HG02973 (cell line): ENCODE data around the gene HYAL3.
"Not testable (repeated sequence)": the region's sequence is repeated elsewhere in the genome, so short reads cannot be mapped to it uniquely, and the experiment has no call there.

Experiments
- ATAC-seq: cut with Tn5 transposase; IDR thresholded peaks from one replicate; pipeline ENCODE4 v1.9.1; 2021; ENCODE audit warnings: moderate library complexity; ENCODE audit not compliant: unreplicated experiment

HYAL3 gene

DNA sequence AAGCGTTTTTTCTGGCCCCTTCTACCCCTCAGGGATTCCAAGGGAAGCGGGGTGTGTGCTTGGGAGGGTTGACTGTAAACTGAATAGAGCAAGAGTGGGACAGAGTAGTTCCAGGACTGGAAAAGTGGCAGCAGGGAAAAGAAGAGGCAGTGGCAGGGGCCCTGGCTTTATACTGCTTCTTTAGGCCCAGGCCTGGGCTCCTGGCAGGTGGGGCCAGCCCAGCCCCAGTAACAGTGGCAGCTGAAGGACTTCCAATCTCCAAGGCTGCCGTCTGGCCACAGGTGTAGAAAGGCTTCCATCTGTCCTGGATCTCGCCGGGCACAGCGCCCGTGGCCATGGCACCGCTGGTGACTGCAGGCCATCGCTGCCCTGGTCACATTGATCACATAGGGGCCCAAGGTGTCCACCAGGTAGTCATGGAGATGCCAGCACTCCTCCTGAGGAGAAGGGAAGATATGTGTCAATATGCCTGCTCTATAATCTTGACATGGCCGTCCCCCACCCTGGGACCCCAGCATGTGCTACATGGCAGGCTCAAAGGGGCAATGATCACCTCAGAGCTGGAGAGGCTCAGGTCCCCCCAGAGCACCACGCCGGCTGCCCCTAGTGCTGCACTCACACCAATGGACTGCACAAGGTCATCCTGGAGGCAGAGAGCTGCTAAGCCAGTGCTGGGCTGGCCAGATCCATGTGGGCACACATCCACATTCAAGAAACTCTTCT is 6.0 kb downstream of the HYAL3 start:
- no peak for ATAC-seq

DNA sequence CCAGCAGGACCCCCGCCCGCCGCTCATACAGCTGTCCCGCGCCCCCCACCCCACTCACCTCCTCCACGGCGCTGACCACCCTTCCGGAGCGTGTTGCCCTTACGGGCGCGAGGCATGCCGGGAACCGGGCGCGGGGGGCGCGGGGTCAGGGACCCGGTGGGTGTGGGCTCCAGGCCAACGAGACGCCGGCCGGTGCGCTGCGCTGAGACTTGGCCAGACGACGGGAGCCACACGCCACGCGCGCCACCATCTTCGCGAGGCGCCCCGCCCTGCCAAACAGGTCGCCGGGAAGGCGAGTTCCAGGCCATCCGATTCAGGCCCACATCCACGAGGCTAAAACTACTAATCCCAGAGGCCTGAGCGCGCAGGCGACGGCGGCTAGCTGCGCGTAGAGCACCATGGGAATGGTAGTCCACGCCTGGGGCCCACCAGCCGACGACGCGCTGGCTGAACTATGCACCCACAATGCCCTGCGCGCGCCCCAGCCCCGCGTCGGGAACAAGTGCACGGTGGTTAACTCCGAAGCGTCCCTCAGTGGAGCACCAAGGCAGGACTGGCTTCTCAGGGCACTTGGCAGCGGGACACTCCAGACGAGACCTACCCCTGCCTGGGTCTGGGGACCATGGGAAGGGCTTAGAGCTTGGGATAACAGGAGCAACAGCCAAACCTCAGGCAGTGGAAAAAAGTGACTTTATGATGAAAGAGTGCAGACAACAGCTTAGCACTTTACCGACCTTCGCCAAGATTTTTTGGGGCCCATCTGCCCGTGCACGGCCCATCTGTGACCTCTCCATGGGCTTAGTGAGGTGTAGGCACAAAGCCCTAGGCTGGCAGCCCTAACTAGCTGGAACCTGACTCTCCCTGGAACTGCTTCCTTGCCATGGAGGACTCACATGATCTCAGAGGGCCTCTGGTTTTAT is 6.8 kb downstream of the HYAL3 start, which contains the start of gene IFRD2:
Gene IFRD2, minus strand, starts transcription at position 271 of the 920 bp plus-strand sequence. Its CDS starts 155 bp downstream, at position 116.
- ATAC-seq = peak; percentile 93

DNA sequence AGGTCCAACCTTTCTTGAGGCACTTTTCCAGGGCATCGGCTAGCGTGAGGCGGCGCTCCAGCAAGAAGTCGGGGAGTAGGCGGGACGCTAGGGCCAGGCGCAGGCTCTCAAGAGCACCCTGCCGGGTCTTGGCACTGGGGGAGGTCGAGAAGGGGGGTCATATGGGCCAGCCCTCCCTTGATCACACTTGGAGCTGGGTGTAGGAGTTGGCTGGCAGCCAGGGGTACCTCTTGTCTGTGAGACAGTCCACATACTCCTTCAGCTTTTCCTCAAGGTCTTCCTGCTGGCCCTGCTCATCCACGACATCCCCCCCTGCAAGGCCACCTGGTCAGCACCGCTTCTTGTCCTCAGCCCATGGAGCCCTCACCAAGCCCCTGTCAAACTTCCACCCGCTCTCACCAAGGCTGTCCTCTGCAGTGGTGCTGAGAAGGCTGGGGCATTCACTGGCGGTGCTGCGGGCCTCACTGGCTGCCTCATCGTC is 9.0 kb downstream of the HYAL3 start:
- no peak for ATAC-seq

DNA sequence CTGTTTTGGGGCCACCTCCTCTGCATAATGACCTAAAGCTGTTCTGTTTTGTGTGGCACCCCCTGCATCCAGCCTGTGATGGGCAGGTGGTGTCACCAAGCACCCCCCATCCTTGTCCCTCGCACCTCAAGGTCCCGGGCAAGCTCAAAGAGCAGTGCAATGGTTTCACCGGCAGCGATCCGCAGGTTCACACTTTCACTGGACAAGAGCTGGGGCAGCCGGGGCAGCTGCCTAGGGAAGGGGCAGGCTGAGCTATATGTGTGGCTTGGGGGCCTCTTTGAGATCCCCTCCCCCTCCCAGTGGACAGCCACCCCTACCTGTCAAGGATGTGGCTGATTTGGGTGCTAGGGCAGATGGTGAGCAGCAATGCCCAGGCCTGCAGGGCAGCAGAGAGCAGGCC is 10.1 kb downstream of the HYAL3 start:
- ATAC-seq = no peak

DNA sequence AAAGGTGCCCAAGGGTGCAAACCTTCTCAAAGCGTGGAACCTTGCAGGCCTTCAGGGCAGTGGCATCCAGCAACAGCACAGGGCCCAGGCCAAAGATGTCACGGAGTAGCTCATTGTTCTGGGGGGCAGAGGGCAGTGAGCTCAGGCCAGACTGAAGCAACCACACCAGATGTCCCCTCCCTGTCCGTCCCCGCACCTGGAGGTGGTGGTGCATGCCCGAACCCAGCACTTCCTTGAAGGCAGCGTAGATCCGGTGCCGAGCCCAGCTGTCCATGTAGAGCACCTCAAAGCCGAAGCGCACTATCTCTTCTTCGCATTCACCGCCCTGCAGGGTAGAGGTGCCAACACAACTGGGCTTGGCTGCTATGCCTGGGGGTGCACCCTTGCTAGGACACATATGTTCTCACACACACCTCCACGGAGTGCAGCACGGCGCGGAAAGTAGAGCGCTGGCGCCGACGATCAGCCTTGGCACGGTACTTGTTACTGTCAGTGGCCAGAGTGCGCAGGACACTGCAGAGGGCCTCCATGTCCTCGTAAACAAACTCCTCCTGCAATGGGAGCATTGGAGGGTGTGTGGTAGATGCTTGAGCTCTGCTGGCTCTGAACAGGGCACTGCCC is 10.7 kb downstream of the HYAL3 start:
- ATAC-seq = no peak

DNA sequence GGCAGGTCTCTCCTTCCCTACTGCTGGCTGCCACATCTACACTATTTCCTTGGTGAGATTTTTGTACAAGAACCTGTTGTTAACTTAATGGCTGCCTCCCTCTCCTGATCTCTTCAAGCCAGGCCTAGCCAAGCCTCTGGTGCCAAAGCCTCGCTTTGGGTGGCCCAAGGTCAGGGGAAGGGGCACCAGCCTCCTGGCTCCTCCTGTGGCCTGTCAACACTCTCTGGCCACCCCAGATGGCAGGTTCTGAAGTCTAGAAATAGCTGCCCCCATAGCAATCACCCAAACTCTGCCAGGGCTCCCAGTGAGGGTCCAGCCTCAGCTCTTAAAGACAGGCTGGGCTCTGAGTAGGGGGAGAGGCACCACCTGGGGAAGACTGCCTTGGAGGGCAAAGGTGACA is 11.9 kb downstream of the HYAL3 start:
- ATAC-seq = no peak

DNA sequence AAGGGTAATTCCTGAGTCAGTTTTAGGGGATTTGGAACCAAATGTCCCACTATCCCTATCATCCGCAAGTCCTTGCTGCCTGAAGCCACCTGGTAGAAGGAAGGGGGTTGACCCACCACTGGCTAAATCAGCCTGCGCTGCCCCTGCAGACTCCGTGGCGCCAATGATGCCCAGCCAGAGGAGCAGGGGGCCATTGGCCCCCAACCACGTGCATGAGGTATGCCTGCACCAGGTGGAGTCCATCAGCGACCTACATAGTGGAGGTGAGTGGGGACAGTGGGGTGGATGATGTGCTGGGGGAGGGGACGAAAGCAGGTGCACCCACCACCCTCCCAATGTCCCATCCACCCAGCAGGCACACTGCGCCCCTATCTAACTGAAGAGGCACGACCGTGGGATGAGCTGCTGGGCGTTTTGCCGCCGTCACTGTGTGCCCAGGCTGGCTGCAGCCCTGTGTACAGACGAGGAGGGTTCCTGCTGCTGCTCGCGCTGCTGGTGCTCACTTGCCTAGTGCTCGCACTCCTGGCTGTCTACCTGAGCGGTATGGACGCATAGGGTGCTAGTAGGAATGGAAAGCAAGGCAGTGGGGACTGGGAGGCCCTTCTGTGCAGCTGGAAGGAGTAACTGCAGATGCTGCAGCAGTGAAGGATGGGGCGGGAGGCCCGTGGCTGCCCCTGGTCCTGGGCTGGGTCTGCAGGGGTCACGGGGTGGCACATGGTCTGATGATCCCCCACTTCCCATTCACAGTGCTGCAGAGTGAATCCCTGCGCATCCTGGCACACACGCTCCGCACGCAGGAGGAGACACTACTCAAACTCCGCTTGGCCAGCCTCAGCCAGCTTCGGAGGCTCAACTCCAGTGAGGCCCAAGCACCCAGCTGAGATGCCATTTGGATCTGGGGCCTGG is 12.6 kb downstream of the HYAL3 start:
- ATAC-seq = no peak

DNA sequence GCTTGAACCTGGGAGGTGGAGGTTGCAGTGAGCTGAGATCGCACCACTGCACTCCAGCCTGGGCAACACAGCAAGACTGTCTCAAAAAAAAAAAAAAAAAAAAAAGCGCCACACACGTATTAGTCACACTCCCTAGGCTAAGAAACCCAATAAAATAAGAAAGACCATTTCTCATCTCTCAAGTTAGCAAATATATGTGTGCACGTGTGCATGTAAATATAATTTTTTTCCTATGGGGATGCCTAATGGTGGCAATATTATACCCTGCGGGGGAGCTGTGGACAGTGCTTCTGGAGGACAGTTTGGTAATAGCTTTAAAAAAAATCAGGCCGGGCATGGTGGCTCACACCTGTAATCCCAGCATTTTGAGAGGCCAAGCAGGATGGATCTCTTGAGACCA is 15.1 kb downstream of the HYAL3 start:
- not testable (repeated sequence) for ATAC-seq

DNA sequence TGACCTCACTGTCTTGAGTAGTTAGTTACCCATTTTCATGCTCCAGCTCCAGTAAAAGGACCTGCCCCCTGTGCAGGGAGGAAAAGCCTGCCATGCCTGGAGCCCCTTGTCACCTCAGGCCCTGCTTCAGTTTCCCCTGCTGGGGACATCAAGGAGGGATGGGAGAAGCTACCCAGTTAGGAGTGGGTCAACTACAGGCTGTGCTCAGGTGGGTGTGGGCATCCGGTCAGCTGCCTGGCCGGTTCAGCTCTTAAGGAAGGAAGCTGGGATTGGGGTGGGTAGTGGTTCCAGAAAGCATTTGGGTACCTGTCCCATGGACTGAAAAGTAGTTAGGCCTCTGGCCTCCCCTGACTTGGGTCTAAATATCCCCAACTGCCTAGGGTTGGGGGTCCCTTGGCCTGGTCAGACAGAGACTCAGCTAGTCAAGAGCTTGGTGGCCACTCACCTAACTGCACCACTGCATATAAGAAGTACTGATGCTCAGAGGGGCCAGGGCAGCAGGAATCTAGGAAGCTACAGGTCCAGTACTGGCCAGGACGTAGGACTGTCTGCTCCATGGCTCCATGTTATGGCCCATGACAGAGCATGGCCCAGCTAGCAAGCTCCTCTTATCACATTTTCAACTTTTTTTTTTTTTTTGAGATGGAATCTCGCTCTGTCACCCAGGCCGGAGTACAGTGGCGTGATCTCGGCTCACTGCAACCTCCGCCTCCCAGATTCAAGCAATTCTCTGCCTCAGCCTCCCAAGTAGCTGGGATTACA is 19.8 kb downstream of the HYAL3 start:
- no peak for ATAC-seq

DNA sequence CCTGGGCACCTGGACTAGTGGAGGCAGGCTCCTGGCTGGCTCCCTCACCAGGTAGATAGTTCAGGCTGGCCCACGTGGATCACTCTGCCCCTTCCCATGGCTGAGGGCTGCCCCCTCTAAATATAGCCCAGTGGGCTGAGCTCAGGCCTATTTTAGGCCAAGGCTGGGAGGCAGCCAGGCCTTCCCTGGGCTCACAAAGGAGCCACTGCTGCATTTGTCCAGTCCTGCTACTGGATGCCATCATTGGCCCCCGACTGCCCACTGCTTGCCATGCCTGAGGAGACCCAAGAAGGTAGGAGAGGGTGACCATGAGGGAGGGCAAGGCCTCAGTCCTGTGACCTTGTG is 20.4 kb downstream of the HYAL3 start, which contains the start of gene LSMEM2:
Gene LSMEM2, plus strand, starts transcription at position 208 of the 345 bp plus-strand sequence. Its CDS starts 27 bp downstream, at position 235.
- ATAC-seq = no peak

DNA sequence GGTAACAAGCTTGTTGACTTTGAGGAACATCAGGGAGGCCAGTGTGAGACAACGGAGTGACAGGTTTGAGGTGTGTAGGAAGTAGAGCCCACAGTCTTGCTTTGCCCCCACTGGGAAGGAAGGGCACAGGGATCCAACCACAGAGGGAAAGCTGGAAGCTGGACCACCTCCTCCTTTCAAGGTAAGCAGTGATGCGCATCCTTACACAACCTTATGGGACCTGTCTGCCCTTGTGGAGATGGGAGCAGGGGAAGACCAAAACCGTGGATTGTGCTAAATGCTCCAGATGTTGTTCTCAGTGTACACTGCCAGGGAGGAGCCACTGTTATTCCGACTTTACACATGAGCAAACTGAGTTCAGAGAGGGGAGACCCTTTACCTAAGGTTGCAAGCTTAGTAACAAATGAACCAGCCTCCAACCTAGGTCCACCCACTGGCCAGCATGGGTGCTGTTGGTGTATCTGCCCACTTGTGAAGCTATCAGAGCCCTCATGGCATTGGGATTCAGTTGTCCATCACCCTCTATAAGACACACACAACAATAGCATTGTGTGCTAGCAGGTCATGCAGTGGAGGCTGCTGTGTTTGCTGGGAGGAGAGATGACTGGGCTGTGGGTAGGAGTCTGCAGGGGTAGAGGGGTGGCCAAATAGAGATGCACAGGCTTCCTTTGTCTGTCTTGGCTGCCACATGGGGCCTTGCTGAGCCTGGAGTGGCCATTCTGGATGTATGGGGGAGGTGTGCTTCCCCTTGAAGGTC is 20.9 kb downstream of the HYAL3 start:
- ATAC-seq = no peak

DNA sequence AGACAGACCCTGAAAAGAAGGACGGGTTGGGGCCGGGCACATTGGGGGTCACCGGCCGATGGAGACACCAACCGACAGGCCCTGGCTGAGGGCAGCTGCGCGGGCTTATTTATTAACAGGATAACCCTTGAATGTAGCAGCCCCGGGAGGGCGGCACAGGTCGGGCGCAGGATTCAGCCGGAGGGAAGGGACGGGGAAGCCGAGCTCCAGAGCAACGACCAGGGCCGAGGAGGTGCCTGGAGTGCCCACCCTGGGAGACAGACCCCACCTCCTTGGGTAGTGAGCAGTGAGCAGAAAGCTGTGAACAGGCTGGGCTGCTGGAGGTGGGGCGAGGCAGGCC is 22.5 kb downstream of the HYAL3 start:
- no peak for ATAC-seq

DNA sequence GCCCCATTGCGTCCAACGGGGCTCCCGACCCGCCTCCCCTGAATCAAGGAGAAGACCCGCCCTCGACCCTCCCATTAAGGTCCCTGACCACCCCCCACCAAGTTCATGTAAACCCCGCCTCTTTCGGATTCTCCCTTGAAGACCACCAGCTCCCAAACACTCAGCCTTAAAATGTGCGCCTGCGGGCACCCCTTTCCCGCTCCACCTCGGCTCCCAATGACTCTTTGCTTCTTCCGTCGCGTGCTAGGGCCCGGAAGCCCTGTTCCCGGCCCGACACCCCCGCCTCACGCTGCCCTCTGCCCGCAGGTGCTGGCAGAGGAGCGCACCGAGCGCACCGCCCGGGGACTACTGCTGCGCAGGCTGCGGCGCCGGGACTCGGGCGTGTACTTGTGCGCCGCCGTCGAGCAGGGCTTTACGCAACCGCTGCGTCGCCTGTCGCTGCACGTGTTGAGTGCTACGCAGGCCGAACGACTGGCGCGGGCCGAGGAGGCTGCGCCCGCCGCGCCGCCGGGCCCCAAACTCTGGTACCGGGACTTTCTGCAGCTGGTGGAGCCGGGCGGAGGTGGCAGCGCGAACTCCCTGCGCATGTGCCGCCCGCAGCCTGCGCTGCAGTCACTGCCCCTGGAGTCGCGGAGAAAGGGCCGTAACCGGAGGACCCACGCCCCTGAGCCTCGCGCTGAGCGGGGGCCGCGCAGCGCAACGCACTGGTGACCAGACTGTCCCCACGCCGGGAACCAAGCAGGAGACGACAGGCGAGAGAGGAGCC is 23.0 kb downstream of the HYAL3 start:
- ATAC-seq = no peak

DNA sequence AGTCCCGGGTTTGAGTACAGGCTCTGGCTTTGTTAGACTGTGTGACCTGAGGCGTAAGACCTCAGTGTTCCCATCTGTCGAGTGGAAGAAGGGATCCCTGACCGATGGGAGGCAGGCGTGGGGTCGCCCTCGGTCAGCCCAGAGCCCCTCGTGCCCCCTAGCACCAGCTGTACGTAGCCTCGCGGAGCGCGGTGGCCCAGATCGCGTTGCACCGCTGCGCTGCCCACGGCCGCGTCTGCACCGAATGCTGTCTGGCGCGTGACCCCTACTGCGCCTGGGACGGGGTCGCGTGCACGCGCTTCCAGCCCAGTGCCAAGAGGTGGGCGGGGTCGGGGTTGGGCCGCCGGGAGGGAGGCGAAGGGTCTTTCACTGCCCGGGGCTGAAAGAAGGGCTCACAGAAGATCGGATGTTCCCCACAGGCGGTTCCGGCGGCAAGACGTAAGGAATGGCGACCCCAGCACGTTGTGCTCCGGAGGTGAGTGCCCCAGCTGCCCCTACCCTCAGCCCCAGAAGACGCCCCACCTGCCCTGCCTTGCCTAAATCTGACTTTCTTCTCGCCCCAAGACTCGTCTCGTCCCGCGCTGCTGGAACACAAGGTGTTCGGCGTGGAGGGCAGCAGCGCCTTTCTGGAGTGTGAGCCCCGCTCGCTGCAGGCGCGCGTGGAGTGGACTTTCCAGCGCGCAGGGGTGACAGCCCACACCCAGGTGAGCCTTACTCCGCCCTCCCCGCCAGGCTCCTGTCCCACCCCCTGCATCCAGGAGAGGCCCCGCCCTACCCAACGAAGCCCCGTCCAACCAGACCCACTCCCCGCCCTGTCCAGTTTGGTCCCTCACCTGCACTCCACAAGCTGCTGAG is 23.8 kb downstream of the HYAL3 start:
- no peak for ATAC-seq

DNA sequence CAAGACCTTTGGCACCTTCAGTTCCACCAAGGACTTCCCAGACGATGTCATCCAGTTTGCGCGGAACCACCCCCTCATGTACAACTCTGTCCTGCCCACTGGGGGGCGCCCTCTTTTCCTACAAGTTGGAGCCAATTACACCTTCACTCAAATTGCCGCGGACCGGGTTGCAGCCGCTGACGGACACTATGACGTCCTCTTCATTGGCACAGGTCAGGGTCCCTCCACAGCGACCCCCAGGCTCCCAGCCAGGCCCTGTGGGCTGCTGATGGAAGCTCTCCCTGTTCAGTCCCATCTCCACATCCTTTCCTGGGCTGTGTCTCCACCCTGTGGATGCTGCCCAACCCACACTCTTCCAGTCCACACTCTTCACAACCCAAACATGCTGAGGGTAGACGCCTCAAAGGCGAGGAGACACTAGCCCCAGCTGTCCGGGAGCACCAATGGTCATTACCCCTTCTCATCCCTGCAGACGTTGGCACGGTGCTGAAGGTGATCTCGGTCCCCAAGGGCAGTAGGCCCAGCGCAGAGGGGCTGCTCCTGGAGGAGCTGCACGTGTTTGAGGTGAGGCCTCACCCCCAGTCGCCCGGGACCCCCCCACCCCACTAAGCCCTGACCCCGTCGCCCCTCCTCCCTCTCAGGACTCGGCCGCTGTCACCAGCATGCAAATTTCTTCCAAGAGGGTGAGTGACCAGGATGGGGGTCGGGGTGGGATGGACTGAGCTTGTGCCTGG is 24.7 kb downstream of the HYAL3 start:
- ATAC-seq = no peak

DNA sequence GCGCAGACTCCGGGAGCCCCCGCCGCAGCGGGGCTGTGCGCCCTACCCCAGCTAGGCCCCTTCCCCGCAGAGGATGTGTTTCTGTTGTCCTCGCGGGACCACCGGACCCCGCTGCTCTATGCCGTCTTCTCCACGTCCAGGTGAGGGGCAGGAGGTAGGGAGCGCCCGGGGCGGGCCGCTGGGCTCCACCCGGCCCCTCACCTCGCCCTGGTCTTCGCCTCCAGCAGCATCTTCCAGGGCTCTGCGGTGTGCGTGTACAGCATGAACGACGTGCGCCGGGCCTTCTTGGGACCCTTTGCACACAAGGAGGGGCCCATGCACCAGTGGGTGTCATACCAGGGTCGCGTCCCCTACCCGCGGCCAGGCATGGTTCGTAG is 25.5 kb downstream of the HYAL3 start:
- ATAC-seq = no peak
